ENCODE measurements around the gene PATJ. TPM values are rescaled to one million over a fixed set of nuclear protein-coding genes. Genes with fewer than 3 reads are reported as not detected.

The PATJ gene
- total and polyA plus RNA-seq, 2 donors (not counting 3 experiments of a cell fraction or from before 2014, with no cell fraction given): 1.1 to 3.0 TPM

DNA sequence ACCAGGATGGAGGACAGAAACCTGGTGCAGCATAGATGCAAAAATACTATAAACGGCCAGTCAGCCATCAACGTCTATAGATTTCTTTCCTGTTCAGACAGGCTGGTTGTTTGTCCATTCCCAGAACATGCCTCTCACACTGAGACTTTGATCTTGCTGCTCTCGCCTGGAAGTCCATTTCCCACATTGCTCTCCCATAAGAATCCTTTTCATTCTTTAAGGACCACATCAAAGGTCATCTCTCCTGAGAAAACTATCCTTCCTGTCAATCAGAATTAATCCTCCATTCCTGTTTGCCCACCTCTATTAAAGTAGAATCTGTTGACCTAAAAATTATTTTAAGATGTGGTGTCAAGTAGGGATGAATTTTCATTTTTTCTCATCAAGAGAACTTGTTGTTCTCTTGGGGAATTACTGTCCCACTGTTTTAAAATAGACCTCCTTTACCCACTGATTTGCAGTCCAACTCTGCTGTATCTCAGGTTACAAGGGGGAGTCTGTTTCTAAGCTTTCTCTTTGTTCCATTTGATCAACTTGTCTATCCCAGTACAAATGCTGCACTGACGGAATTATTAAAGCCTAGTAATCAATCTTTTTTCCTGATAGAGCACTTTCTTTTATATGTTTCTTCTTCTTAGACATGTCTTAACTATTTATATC, 172.7 kb downstream of the PATJ start:
- no peaks in the 10 kb centered on the region for H3K36me3 ChIP-seq (ENCODE audit: control insufficient read depth in 2 of 2, extremely low read depth in 1 of 2, insufficient read depth in 2 of 2, low read length in 2 of 2)
- H3K9ac ChIP-seq (replicated peaks; ENCODE audit: extremely low read depth, insufficient read depth, low read length): no peak overlapping the region
- dilution Hi-C loops (cut with MboI; ENCODE audit: extremely low pct_ligation_motif_present, low sequenced_read_pairs): no loop called here
- H3K9me3 ChIP-seq (replicated peaks; ENCODE audit: control insufficient read depth, insufficient read depth, low read length): no peaks in the 10 kb centered on the region
- no peaks in the 10 kb centered on the region for H3K4me1 ChIP-seq (ENCODE audit: control insufficient read depth, extremely low read depth, insufficient read depth, low read length)
- H3K27me3 ChIP-seq (ENCODE audit: control insufficient read depth in 2 of 2, insufficient read depth in 2 of 2, low read length in 2 of 2): no peaks in the 10 kb centered on the region
- no peak overlapping the region for H3K27ac ChIP-seq (ENCODE audit: insufficient read depth, low read depth, low read length)
- ChIA-PET CTCF (no interaction called here), POLR2A (no interaction called here)
- intact Hi-C loops (cut with micrococcal nuclease): no loop called here
- FAIRE-seq: no peak
- no peak for DNase-seq (ENCODE audit: low read depth, low spot score)
- BruUV-seq (replicated peaks): no TSS peak
- no peaks in the 10 kb centered on the region for H4K20me1 ChIP-seq (replicated peaks; ENCODE audit: control insufficient read depth, extremely low read depth, insufficient read depth, low read length)
- no peak overlapping the region for H3K4me3 ChIP-seq (replicated peaks in 1 of 3; ENCODE audit: insufficient read depth in 1 of 3, low read depth in 1 of 3, low read length in 3 of 3)
- H3K79me2 ChIP-seq (ENCODE audit: control insufficient read depth, insufficient read depth, low read length): no peaks in the 10 kb centered on the region
- no peak overlapping the region for H3K4me2 ChIP-seq (ENCODE audit: insufficient read depth, low read length)
- no peaks in the 10 kb centered on the region for H3K9me1 ChIP-seq (replicated peaks; ENCODE audit: control insufficient read depth, extremely low read depth, insufficient read depth, low read length)
- no peak overlapping the region for H2AFZ ChIP-seq (ENCODE audit: low read depth, low read length)
- TF ChIP-seq EZH2 (IDR thresholded peaks at IDR 0.05; ENCODE audit: borderline replicate concordance, low read depth, low read length, severe bottlenecking) (no peak), POLR2AphosphoS5 (IDR thresholded peaks at IDR 0.05; ENCODE audit: insufficient read depth, low read depth, low read length) (no peak), POLR2A (IDR thresholded peaks at IDR 0.05; ENCODE audit: low read depth, low read length) (no peak), FOS (IDR thresholded peaks at IDR 0.05; ENCODE audit: borderline replicate concordance, insufficient read depth, low read length) (no peak), MYC (IDR thresholded peaks at IDR 0.05; ENCODE audit: low read depth, low read length) (no peak), JUN (IDR thresholded peaks at IDR 0.05; ENCODE audit: borderline replicate concordance, insufficient read depth, insufficient read length, low read depth) (no peak), GATA2 (IDR thresholded peaks at IDR 0.05; ENCODE audit: insufficient read depth, insufficient read length, low read depth, low read length) (no peak)
- TF ChIP-seq, protein P1, sequence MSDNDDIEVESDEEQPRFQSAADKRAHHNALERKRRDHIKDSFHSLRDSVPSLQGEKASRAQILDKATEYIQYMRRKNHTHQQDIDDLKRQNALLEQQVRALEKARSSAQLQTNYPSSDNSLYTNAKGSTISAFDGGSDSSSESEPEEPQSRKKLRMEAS (IDR thresholded peaks at IDR 0.05; ENCODE audit: insufficient read depth, insufficient read length): no peak
- TF ChIP-seq, protein P2, sequence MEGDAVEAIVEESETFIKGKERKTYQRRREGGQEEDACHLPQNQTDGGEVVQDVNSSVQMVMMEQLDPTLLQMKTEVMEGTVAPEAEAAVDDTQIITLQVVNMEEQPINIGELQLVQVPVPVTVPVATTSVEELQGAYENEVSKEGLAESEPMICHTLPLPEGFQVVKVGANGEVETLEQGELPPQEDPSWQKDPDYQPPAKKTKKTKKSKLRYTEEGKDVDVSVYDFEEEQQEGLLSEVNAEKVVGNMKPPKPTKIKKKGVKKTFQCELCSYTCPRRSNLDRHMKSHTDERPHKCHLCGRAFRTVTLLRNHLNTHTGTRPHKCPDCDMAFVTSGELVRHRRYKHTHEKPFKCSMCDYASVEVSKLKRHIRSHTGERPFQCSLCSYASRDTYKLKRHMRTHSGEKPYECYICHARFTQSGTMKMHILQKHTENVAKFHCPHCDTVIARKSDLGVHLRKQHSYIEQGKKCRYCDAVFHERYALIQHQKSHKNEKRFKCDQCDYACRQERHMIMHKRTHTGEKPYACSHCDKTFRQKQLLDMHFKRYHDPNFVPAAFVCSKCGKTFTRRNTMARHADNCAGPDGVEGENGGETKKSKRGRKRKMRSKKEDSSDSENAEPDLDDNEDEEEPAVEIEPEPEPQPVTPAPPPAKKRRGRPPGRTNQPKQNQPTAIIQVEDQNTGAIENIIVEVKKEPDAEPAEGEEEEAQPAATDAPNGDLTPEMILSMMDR (IDR thresholded peaks at IDR 0.05; ENCODE audit: extremely low read depth in 1 of 2, insufficient read depth in 1 of 2, low read depth in 1 of 2, low read length in 2 of 2): no peak

All from endothelial cell of umbilical vein (primary cell).